NOMO-1 treated with dmso at 0.1 percent for 144 hours (cell line): ENCODE measurements around the gene BRF1.

Experiments used
- DNase-seq: peaks from one replicate; lab custom pipeline; 2025; ENCODE audit not compliant: unreplicated experiment; lab: John Stamatoyannopoulos, UW

BRF1 gene

DNA sequence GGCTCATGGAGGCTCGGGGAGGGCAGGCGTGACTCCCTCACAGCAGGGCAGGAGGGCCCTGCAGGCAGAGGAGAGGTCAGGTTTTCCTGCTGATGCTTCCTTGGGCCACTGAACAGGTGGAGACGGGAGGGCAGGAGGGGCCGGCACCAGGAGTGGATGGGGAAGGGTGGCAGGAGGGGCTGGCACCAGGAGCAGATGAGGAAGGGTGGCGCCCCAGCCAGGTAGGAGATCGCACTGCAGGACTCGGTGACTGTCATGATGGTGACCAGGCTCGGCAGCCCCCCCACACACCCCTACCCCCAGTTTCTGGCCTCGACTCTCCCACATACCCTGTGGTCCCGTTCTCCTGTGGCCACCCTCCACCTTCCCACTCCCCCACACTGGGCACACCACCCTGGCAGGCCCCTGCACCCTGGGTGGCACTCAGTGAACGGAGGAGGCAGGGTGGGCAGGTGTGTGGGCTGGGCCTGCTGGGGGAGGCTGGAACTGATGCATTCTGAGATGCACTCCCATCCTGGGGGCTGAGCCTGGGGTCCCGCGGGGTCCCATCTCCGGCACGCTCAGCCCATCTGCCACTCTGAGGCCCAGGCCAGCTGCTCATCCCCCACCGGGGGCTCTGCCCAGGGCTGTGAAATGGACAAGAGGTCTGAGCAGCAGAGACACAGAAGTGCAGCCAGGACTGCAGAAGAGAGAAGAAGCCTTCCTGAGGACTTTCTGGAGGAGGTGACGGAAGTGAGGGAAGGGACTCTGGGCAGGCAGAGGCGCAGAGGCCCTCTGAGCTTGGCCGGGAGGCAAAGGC lies 122.5 kb downstream of the BRF1 start:
- DNase-seq = no peak

DNA sequence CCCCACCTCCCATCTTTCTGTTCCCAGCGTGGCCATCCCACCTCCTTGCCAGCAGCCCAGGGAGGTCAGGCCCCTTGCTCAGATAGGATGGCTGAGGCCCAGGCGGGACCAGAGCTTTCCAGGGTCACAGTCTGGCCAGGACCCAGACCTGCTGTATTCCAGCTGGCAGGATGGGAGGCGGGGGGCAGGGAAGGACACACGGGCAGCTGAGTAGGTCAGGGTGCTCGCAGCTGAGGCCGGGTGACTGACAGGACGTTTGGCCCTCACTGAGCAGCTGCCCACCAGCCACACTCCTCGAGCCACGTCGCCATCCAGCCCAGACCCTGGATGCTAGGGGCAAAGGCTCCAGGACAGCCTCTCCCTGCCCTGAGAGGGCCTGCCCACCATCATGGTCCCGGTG lies 123.7 kb downstream of the BRF1 start:
- no peak for DNase-seq

DNA sequence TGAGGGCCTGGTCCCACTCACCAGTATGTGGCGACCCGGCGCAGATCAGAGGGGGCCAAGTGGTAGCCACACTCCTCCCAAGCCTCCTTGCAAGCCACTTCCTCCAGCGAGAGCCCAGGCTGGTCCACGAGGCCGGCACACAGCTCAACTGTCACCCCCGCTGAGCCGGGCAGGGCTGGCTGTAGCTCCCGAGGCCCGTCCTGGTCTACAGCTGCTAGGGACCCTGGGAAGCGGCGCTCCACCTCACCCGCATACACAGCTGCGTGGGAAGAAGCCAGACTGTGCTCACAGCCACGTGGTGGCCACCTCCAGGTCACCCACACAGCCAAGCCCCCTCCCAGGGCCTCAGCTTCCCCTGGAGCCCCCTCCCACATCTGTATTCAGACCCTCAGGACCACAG lies 124.3 kb downstream of the BRF1 start:
- no peak for DNase-seq

DNA sequence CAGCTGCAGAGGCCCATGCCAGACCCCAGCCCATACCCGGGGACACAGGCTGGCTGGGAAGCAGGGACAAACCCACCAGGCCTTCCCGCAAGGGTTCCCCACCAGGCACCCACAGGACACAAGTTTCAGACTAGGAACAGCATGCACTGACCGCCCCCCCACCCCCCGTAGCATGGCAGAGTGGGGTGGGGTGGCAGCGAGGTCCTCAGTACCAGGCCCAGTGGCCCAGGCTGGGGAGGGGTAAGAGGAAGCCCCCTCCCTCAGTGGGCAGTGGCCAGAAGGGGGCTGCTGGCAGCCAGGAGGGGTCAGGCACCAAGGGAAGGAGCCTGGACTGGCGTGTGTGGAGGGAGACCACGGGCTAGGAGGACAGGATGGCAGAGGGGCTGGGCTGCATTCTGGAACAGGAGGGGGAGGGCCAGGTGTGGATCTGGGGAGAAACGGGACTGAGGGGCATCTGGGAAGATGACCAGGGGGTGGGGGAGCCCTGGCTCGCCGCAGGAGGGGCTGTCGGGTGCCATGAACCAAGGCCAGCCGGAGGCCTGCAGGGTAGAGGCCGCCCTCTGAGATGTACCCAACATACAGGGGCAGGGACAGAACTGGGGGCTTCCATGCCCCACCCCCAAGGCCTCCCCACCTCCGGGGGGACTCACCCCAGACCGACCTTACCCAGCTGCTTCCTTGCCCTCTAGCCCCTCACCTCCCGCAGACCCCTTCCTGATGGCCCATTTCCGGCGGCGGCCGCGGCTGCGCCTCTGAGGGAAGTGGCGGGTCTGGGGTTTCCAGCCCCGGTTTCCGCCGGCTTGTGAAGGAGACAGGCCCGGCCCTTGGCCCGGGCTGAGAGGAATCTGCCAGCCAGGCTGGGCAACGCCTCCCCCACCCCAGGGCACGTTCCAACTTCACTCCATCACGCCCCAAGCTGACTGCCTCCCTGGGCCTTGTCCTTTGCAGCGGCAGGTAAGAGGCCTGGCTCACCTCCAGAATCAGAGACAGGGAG lies 126.6 kb downstream of the BRF1 start:
- no peak for DNase-seq

DNA sequence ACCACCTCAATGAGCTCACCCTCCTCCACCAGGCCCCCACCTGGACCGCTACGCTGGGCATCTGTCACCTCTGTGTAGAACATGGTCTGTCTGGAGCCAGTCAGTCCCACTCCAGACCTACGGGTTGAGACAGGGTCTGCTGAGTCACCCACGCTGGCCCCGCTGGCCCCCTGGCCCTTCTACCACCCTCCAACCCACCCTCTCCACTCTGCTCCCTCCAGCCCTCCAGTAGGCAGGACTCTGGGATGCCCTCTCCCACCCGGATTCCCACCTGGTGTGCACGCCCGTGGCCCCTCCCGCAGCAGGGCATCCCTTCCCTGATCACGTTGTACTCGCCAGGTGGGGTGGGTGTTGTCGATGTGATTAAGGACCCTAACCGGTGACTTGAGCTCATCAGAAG lies 127.7 kb downstream of the BRF1 start:
- DNase-seq = no peak

DNA sequence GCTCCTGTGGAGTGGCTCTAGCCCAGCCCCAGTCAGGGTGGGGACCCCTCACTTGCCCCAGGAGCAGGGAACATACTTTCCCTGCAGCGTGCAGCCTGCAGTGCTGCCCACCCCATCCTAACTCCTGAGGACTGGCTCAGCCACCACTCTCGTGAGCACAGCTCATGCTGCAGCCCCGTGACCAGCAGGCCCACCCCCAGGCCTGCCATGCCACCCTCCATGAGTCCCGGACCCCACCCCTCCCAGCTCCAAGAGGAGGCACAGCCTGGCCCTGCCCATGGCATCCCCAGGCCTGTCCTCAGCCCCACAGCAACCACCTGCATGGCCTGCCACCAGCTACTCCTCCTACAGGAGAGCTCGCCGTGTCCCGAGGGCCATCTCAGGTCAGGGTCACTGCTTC lies 128.3 kb downstream of the BRF1 start:
- DNase-seq = no peak

DNA sequence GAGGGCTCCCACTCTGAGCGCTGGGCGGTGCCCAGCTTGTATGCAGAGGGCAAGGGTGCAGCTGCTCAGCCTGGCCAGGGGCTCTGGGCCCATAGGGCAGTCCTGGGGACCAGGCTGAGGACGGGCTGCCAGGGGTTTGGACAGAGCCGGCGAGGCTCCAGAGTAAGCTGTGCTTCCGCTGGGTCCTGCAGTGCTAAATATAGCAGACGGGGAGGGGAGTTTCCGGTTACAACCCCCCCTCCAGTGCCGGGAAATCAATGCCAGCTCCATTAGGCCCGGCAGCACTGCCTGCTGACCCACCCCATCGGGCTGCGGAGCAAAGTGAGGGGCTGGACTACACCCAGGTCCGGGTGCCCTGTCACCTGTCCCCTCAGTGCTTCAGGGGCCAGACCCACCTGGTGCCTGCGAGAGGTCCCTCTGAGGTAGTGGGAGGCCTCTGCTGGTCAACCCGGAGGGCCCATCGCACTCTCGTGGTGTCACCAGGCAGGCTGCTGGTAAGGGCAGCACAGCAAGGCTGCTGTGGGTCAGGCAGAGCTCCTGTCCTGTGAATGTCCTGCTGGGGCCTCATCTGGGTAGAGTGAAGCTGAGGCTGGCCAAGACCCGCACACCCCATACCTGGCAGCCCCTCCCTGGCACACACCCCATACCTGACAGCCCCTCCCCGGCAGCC lies 129.7 kb downstream of the BRF1 start:
- no peak for DNase-seq

DNA sequence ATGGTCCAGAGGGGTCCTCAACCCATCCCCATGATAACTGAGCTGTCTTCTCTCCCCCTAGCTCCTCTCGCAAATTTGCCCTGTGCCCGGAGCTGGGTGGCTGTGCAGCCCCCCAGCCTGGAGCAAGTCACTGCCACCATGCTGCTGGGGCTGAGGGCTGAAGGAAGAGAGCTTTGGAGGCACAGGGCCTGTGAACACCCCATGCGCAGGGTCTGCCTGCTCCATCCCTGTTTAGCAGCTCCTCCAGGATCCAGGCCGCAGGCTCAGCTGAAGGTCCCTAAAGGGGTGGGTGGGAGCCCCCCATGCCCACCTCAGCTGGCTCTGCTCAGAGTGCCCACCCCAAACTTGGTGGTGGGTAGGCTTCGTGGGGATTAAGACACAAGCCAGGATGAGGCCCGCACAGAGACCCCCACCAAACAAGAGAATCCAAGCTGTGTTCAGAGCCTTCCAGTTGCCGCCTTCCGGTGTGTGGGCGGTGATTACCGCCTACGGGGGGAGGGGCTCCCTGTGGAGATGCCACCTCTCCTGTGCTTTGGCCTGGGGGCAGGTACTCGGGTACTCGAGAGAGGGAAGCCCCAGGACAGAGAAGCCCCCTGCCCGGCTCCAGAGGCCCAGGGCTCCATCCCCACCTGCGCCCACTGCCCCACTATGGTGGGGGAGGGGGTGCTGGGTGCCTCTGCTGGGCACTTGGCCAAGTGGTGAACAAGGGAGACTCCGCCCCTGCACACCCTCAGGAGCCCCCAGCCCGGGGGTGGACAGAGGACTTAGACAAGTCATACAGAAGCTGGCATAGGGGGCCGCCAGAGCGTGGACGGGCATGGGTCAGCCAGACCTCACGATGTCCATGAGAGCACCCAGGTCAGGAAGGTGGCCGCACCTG lies 130.8 kb downstream of the BRF1 start:
- DNase-seq = no peak

DNA sequence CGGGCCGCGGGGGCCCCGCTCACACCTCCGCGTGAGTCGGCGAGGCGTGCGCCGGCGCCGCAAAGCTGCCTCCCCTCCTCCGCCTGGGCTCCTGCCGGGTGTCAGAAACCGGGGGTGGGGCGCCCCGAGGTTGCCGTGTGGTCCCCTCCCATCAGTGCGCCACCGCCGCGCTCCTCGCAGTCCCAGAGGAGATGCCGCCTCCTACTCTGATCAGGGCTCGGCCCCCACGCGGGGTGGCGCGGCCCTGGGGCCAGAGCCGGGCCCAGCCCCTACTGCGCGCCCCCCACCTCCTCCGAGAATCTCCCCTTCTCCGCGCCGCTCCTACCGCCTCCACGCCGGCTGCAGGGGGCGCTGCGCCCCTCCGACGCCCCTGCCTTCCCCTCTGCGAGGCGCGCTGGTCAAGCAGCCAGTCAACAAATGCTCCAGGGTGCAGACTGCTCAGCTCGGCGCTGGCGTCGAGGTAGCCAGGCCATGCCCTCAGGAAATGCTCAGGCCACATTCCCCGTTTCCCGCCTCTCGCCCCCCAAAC lies 131.8 kb downstream of the BRF1 start:
- no peak for DNase-seq

DNA sequence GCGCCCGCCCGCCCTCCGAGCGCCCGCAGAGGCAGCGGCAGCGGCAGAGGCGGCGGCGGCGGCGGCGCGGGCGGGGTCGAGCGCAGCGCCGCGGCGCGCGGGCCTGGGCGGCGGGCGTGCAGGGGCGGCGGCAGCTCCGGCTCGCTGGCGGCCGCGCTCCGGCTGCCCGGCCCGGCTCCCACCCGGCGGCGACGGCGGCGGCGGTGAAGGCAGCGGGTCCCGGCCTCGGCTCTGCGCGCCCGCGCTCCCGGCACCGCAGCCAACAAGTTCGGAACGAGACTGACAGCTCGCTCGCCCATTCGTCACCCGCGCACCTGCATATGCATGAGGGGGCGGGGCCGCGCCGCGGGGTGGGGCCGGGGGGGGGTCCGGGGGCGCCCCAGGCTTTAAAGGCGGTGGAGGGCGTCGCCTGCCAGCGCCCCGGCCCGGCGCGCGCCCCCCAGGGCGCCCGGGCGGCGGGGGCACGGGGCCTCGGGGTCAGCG lies 132.3 kb downstream of the BRF1 start, which contains the start of gene JAG2:
Gene JAG2 (minus strand): TSS at position 281 of the 483 bp plus-strand sequence. CDS start 356 bp downstream, outside the sequence.
- DNase-seq = no peak

DNA sequence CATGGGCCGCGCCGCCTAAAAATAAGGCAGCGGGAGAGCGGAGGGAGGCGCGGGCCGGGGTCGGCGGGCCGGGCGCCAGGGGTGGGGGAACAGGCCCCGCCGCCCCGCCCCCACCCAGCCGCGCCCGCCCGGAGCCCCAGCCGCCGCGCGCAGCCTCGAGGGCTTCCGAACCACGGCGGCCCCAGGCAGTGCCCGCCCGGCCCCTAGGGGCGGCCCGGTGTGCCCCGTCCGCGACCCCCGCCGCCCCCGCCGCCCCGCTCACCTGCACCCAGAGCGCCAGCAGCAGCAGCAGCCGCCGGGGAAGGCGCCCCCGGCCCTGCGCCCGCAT lies 132.7 kb downstream of the BRF1 start:
- DNase-seq = no peak

DNA sequence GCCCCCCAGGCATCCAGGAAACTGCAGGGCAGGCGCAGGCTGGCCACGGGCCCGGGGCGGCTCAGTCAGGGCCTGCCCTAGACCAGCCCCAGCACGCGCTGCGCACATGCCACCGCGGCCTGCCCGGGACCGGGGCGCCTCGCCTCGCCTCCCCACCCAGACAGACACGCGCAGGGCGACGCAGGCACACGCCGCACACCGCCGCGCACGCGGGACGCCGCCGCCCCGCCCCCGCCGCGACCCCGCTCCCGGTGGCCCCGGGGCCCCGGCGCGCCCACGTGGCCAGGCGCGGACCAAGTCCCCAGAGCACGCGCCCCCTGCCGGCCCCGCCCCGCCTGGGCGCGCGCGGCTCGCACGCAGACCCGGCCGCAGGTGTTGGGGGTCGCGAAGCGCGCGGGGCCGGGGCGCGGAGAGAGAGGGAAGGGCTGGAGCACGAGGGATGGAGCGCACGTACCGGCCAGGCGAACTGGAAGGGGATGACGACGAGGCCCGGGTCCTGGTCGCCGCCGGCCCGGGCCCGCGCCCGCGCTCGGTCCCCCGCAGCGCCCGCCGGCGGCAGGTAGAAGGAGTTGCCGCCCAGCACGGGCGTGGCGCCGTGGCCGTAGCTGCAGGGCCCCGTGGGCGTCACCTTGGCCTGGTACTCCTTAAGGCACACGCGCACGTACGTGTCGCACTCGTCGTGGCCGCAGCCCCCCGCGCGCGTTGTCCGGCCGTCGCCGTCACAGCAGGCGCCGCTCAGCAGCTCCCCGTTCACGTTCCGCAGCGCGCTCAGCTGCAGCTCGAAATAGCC lies 133.3 kb downstream of the BRF1 start:
- no peak for DNase-seq

DNA sequence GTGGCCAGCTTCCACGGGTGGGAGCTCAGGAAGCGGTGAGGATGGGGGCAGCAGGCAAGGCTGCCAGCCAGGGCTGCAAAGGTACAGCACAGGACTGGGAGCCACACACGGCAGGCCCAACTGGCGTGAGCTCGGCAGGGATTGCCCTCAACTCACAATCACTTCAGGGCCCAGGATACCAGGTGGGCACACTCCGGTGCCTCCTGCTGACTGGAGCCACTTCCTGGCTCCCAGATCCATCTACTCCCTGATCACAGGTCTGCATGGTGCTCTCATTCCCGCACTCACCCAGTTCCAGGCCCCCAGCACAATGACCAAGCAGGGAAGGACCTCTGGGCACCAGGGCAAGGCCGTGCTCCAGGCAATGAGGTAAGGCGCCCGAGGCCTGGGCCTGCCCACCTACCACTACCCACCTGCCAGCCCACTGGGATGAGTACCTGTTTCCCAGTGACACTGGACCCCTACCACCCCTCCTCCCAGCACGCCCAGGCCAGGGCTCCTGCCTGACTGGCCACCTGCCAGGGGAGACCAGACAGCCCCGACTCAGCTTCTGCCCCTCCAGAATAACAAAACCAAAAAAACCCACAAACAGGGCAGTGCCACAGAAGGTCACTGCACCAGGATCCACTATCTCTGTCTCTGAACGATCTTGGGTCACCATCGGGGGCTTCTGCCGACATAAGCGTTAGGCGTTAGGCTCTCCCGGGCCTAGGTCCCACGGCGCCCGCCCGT lies 134.1 kb downstream of the BRF1 start:
- DNase-seq = no peak

DNA sequence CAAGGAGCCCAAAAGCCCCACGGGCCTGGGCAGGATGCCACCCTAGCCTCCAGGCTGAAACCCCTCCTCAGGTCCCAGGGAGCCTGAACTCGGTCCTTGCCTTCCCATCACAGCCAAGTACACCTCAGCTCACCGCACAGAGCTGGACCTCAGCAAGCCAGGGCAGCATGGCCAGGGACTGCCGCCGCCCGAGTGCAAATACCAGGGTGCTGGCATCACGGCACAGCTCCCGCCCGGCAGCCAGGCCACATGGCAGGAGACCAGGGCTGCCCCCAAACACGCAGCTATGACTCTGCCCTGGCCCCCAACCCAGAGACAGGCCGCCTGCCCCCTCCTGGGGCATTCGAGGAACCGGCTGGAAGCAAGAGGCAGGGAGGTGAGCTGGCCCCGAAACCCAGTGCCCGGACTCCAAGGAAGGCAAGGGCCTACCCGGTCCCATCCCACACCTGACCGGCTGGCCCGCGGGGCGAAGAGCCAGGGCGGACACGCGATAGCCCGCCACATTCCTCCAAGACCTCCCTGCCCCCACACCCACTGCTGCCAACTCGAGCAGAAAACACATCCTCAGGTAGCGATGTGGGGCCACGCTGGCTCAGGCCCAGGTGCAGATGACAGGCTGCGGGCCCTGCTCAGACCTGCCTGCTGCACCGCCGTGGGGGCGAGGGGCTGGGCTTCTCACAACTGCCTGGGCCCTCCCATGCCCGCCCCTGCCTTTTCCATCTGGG lies 134.9 kb downstream of the BRF1 start:
- no peak for DNase-seq

DNA sequence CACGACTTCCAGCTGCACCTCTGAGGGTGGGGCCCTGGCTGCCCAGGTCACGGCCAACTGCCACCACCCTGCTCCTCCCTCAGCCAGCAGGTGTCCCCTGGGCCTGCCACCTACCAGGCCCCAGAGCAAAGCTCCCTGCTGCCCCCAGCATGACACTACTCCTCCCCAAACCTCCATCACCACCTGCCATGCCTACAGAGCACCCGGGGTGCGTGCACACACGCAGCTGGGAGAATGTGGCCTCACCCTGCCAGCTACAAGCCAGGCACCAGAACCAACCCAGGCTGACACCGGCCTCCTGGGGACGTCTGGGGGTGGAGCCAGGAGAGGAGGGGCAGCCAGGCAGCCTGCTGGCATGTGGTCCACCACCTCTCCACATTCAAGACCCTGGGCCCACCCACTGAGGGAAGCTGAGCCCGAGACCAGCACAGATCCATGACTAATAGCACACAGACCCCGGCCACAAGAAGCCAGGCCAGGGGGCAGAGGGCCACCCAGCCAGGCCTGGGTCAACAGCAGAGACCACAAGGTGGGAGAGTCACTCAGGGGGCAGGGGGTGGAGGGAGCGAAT lies 135.6 kb downstream of the BRF1 start:
- no peak for DNase-seq

DNA sequence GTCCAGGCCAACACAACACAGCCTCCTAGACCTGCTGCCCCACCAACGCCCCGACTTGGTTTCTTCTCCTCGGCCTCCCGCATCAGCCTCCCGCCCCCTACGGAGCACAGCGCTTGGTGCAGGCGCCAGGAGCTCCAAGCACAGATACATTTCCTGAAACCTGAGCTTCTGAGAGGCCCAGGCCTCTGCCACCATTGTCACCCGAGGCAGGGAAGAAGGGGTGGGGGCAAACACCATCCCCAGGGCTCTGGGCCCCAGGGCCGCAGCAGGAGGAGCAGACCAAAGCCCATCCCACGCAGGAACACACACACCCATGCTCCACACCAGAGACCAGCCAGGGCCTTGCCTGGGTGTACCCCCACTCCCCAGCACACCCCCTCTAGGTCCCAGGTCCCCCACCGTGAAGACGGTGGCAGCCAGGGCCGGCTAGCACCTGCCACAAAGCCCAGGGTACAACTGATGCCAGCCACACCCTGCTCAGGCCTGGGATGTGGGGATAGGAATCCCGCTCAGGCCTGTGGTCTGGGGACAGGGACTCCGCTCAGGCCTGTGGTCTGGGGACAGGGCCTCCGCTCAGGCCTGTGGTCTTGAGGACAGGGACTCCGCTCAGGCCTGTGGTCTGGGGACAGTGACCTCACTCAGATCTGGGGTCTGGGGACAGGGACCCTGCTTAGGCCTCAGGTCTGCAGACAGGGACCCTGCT lies 137.6 kb downstream of the BRF1 start:
- DNase-seq = no peak

DNA sequence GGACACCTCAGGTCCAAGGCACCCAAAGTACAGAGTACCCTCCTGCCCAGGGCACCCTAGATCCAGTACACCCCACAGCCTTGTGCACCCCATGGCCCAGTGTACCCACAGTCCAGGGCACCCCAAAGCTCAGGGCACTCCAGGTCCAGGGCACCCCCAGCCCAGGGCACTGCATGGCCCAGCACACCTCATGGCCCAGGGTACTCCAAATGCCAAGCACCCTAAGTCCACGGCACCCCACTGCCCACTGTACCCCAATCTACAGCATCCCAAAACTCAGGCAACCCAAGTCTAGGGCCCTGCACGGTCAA lies 138.2 kb downstream of the BRF1 start:
- DNase-seq = no peak
